Measurements from ENCODE around the gene SC5D.

The SC5D gene

DNA sequence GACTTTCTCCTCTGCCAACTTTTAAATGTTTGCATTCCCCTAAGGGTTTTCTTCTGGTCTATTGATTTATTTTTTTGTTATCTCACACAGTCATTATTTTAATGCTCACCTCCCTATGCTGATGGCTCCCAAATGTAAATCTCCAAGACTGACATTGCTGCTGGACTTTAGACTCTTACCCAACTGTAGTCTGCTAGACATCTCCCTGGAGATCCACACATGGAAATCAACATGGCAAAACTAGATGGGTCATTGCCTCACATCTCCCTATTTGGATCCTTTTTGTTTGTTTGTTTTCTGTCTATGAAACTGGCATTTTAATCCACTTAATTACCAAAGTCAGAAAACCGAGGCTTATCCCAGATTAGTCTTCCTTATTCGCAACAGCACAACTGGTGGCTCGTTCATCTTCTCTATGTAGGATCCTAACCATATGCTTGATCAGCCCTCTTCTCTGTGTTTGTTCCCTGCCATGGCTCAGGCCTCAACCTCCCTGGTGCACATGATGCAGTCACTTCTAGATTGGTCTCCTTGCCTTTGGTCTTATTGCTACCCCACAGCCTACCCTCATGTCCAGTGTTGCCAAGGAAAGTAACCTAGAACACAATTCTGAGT, 37.3 kb downstream of the SC5D start:
- DNase-seq (ENCODE audit: low read depth) = no peak

DNA sequence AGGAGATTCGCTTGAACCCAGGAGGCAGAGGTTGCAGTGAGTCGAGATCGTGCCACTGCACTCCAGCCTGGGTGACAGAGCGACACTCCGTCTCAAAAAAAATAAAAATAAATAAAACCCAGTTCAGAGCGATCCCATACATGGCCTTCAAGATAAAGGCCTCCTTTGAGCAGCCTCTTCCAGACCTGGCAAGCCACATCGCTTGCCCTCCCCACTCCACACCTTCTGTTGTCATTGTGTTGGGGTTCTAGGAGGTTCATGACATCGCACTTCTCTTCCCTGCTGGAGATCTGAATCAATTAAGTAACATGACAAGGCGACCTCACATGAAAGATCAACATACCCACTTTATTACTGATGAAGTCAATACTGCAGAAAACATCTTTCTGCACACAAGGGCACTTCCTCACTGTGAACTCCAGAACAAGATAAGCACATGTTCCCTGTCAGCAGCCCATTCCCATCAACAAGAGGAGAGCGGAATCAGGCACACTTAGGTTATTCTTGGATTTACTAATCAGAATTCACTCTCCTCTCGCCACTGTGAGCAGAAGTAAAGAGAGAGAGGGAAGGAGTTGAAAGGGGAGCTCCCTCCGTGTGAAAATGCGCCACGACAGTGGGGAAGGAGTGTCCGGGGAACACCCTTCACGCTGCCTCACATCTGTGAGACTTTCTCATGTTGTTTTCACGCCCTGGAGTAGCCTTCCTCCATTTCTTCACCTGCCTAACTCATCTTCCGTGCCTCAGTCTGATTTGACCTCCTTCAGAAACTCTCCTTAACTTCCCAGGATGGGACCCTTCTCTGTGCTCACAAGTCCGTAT, 38.3 kb downstream of the SC5D start:
- DNase-seq (ENCODE audit: low read depth) = no peak

DNA sequence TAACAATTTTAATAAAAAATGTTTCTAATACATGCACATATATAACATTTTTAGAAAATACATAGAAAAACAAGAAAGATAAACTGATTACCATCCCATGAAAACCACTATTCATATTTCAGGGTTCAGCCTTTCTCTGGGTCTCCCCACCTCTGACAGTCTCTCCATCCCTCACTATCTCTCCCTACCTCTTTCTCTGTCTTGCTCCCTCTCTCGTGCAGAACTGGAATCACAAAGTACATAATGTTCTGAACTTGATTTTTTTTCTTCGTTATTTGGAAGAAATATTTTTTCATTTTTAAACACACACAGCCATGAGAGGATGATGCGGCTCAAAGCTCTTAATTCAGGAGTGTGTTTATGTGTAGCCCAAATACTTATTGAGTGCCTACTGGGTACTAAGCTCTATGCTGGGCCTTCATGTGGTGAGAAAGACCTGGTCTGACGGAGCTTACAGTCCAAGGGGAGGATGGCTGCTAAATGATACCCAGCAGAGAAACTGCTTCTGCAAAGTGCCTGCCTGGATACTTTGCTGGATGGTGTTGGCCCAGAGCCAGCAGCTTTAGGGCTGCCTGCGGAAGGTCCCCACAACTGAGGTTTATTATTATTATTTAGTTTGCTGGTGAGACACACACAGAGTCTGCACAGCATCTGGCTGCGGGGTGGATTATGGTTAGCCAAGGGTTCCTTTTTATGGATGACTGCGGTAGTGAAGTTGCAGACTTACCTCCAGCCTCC, 42.6 kb downstream of the SC5D start:
- DNase-seq (ENCODE audit: low read depth) = no peak

DNA sequence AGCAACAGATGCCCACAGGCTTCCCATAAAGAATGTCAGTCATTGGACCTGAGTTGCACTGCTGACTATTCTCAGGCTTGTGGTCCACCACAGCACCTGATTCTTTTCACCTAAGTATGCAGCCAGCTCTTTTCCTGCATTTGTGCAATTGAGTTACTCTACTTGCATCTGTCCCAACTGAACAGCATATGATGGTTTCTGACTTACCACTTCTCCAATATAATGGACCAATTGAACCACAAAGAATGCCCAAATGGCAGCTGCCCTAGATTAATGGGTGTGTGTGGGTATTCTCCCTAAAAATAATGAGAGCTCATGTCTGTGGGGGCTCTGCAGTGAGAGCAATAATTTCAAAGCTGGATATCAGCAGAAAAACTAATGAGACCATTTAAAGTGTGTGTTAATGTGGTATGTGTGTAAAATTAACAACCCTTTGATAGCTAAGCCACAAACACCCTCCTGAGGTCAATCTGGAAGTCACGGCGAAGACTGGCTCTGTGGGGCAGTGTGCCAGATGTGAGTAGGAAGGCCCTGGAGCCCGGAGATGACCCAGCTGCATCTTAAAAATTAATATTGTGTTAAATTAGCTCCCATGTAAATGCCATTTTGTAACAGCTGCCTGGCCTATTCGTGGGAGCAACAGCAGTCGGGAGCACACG, 43.8 kb downstream of the SC5D start:
- DNase-seq (ENCODE audit: low read depth) = no peak

DNA sequence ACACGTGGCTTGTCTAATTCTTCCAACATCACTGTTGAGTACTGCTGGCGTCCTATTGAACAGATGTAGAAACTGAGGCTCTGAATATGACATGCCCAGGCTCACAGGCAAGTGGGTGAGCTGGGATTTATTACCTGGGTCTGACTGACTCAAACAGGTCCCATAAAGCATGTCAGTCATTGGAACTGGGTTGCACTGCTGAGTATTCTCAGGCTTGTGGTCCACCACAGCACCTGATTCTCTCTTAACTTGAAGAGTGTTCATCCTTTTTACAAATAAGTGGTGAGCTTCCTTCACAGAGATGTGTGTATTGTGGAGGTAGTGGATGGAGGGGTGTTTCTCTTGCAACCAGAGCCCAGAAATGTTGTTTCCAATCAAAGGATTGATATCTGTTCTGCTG, 44.5 kb downstream of the SC5D start:
- DNase-seq (ENCODE audit: low read depth) = no peak

DNA sequence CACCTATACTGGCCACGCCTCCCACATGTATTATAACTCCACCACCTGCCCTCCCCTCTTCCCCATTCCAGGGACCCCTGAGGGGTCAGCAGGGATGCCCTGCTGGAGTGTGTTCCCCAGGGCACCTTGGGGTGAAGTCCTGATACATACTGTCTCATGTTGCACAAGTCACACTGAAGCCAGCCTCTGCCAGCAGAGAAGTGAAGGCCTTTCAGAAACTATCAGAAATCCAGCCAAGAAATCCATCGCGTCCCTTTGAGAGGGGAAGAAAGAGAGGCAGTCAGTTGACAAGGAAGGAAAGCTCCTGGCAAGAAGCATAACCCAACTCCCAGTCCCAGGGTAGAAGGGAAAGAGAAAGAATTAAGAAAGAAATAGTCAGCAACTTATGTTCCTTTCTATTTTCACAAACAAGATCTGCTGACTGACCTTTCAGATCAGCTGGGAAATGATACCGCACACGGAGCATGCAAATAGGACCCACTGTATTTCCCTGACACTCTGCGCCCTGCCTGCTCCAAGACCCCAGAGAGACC, 45.2 kb downstream of the SC5D start:
- DNase-seq (ENCODE audit: low read depth) = no peak

DNA sequence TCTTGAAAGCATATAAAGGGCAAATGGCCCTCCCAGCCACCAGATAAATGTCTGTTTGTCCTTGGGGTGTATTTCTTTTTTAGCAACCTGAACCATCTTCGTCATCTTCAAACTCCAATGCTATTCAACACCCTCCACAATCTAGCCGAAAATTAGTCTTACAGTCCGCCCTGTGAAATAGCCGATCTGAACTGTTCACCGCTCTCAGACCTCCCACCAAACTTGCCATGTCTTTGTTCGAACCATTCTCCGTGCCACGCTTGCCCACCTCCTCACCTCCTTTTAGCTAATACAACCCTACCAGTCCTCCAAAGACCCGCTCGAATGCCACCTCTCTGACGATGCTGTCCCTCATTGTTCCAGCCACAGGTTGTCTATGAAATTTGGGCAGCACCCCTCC, 46.0 kb downstream of the SC5D start:
- DNase-seq (ENCODE audit: low read depth) = no peak

DNA sequence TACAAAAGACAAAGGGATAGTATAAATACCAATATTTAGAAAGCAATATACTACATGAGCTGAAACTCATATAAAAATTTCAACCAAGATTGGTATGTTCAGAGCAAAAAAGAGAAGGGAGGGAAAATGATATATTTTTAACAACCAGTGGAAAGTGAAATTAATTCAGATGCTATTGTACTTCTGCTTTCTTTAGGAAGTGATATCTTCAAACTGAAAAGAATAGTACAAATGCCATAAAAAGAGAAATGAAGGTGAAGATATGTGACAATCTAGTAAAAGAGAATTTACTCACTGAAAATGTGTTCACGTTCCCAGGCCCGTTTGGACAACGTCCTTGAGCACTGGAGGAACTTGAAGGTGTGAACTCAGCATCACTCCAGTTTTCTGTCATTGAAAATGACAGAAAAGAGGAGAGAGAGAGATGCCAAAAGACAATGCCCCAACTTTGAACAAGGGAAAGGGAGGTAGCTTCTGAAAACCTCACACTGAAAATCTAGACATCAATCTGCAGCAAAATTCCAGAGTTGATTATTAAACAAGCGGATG, 47.5 kb downstream of the SC5D start:
- DNase-seq (ENCODE audit: low read depth) = no peak

DNA sequence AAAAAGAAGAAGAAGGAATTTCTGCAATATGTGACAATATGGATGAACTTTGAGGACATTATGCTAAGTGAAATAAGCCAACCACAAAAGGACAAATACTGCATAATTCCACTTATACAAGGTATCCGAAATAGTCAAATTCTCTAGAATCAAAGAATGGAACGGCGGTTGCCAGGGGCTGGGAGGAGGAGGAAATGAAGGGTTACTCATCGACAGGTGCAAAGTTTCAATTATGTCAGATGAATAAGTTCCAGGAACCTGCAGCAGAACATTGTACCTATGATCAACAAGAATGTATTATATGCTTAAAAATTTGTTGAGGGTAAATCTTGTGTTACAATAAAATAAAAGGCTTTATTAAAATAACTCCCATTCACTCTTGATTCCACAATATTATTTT, 49.0 kb downstream of the SC5D start:
- no peak for DNase-seq (ENCODE audit: low read depth)

DNA sequence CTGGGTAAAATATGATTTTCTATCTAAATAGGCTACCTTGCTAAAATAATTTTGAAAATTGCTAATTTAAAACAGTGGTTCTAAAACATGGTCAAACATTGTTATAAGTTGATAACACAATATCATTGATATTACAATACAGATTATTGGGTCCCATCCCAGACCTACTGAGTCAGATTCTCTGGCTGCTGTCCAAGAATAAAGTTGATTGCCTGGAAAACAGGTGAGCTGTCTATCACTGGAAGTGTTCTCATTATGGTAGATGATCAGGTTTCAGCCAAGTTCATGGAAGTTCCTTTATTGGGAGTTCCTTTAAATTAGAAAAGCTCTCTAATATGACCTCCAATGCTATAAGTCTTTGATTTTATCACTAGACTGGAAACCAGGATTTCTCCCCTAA, 52.3 kb downstream of the SC5D start:
- no peak for DNase-seq (ENCODE audit: low read depth)

DNA sequence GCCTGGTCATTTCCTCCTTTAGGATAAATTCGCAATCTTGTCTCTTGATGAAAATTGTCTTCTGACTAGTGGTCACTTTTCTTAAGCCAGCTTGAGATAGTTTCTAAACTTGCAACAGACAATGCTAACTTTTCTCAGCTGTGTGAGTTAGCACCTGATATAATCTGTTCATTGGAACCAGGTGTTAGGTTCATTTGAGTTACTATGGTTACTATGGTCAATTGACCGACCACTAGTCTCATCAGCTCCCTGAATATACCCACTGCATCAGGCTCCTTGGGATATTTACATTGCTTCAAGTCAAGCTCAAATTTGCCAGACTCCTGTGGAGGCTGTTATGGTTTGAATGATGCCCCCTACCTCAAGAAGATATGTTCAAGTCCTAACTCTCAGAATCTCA, 54.5 kb downstream of the SC5D start:
- DNase-seq (ENCODE audit: low read depth) = no peak

DNA sequence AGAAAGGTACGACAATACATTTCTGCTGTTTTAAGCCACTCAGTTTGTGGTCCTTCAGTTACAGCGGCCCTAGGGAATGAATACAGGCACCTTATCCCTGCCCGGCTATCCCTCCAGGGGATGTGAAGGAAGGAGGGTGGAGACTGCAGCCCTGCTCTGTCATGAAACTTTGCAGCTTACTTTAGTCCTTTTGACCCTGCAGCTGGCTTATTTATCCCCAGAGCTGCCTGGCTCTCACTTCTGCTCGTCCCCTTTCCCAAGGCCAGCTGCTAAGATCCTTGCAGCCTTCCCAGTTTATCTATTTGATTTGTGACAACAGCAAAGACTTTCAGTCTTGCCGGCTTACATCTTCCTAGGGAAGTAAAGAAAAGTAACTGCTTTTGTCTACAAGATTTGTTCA, 55.2 kb downstream of the SC5D start:
- no peak for DNase-seq (ENCODE audit: low read depth)

DNA sequence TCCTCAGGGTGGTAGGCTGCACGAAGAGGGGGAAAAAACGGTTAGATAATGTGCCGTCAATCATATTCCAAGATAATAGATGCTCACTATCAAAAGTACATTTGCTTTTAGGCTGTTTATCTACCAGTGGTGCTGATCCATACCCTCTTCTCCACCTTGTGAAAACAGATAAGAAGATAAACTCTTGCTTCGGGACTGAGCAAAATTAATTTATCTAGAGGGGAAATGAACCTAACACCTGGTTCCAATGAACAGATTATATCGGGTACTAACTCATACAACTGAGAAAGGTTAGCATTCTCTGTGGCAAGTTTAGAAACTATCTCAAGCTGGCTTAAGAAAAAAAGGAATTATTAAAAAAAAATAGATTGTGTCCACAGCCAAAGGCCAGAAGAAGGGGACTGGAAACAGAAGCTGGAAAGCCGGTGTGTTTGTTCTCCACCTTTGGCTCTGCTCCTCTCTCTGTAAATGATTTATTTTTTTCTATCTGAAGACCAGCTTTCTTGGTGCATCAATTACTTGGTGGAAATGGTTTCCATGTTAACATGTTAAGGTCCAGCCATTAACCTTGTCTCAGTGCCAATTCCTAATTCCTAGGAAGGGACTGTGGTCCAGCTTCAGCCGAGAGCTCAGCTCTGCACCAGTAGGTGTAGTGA, 55.8 kb downstream of the SC5D start:
- DNase-seq (ENCODE audit: low read depth) = no peak

DNA sequence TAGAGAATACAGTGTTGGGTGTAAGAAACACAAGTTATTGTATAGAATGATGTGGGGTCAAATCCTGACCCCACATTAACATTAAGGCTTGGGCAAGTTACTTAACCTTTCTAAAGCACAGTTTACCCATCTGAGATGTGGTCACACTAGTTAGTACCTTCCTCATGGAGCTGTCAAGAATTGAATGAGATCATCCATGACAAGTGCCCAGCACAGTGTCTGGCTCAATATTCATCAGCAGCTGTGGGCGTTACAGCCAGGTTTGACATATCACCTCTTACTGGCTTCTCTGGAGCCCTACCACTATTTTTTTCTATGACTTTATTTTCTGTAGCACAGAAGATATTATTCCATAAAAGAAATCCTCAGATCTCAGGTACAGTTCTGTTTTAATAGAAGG, 57.2 kb downstream of the SC5D start:
- no peak for DNase-seq (ENCODE audit: low read depth)

DNA sequence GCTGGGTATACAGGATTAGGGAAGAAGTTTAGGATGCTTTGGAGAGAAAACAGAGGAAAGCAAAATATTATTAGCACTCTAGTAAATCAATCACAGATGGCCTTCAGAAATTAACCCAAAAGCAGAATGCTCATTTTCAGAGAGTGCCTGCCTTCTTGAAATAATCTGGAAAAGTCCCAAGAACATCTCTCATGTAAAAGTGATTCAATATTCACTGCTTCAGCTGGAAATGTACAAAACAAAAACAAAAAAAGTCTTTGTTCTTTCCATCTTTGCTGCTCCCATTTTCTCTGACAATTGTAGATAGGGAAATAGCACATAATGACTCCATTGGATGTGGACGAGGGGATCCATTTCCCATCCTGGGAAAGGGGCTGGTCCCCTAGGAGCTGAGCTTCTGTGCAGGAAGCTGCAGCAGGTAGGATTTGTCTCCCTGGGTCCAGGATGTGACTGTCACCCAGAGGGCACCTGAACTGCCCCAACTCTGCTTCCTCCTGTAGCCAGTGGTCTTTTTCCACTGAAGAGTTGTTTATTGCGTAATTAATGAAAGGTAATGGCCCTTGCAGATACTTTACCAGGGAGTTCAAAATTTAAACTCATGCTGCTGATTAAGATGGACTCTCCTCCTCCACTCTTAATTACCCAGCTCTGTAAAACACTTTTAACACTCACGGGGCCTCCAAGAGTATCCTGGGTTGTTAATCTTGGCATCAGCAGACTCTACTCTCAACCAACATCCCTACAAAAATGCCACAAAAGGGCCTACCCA, 57.9 kb downstream of the SC5D start:
- DNase-seq (ENCODE audit: low read depth) = no peak

DNA sequence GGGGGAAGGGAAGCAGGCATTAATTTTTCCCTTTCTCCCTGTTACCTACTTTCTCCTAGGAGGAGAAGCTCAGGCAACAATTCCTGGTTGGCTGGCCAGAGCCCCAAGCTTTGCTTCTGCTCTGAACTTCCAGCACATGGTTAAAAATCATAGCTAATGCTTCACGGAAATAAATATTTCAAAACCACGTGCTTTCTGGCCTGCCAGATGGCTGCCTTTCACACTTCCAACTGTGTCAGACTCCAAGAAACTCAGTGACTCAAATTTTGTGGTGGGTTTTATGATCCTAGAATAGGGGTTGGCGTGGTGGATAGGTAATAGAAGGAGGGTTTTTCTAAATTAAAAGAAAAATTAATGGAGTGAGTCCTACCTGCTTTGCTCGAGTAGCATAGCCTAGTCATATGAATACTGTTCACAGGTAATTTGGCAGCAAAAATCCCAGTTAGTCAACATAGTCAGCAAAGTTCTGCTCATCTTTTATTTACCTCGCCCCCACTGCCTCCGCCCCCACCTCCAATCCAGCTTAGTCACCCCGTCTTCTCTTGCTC, 58.6 kb downstream of the SC5D start:
- DNase-seq (ENCODE audit: low read depth) = no peak

DNA sequence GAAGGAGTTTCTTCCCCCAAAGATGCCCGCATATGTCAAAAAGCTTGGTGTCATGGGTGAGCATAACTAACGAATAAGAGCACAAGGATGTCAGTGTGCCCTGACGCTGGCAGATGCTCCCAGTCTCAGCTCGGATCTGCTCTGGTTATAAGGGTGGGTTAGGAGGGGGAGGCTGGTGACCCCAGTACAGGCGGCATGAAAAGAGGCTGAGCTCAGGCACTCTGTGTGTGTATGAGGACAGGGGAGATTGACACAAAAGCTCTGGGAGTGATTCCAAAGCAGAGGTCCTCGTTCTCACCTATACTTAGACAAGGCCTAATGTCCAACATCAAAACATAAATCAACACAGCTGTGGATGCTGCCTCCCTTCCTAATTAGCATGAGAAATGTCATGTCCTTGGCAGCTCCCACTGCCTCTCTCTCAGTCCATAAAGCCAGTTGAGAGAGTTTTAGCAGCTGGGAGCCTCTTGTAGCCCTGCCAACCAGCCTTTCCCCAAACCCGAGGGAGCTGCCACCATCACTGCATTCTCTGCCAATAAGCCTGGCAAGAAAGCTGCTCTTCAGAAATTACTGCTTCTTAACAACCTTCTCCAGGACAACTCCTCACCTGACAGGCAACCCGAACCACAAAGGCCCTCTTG, 59.8 kb downstream of the SC5D start:
- DNase-seq (ENCODE audit: low read depth) = no peak

DNA sequence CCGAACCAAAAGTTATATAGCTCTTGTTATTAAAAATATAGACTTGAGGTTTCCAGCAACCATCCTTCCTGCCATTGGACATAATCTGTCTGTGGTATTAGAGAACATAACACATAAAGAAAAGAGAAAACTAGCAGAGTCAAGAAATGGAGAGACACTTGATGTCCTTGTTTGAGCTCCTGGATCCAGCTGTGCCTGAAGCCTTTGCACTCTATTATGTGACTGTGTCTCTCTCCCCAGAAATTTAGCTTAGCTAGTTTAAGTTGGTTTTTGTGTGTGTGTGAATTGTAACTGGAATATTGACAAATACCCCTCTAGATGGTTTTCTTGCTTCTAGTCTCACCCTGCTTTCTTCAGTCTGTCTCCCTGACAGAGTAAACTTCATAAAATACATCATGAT, 61.6 kb downstream of the SC5D start:
- no peak for DNase-seq (ENCODE audit: low read depth)

DNA sequence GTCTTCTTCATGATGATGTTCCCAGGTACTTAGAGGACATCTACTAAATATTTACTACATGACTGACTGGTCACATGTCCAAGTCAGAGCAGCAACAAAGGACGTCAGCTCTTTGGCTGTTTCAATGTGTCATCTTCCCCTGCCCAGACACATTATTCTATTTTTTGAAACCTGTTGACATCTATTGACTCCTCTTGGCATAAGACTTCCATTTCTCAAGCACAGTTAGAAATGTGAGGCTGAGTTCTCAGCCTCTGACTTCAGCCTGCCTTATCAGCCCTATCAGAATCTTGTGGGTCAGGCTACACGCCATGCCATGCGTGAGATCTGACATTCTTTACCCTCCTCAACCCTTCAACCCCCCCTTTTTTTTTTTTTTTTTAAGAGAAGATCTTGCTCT, 63.8 kb downstream of the SC5D start:
- DNase-seq (ENCODE audit: low read depth) = no peak
